ENCODE results near the gene PRKCA.

The PRKCA gene

GRCh38 chr17:66783656-66784381 is 481.4 kb downstream of the PRKCA start:
- Histone ChIP-seq H4K20me1 (ENCODE audit: control insufficient read depth, insufficient read depth, low read depth, low read length) (no peaks in the 10 kb centered on the region), H3K4me1 (ENCODE audit: control insufficient read depth, low read length) (peaks cover 82% of the 10 kb centered on the region), H3K79me2 (ENCODE audit: control insufficient read depth, low read length) (no peaks in the 10 kb centered on the region), H3K27ac (ENCODE audit: low read depth, low read length) (no peak overlapping the region), H3K36me3 (ENCODE audit: control insufficient read depth, low read length) (peaks cover 4% of the 10 kb centered on the region), H3K4me2 (ENCODE audit: low read length) (no peak overlapping the region), H3F3A (ENCODE audit: control insufficient read depth, insufficient read depth) (peaks cover 10% of the 10 kb centered on the region), H3K9me3 (ENCODE audit: control insufficient read depth, insufficient read depth, low read length) (no peaks in the 10 kb centered on the region), H3K4me3 (ENCODE audit: low read length) (no peak overlapping the region), H3K27me3 (ENCODE audit: control insufficient read depth, low read length) (no peaks in the 10 kb centered on the region), H3K9me2 (replicated peaks; ENCODE audit: control insufficient read depth, low read length) (no peaks in the 10 kb centered on the region)
- TF ChIP-seq EZH2phosphoT487 (IDR thresholded peaks at IDR 0.05; ENCODE audit: borderline replicate concordance, low read length): no peak
- TF ChIP-seq, protein P1, sequence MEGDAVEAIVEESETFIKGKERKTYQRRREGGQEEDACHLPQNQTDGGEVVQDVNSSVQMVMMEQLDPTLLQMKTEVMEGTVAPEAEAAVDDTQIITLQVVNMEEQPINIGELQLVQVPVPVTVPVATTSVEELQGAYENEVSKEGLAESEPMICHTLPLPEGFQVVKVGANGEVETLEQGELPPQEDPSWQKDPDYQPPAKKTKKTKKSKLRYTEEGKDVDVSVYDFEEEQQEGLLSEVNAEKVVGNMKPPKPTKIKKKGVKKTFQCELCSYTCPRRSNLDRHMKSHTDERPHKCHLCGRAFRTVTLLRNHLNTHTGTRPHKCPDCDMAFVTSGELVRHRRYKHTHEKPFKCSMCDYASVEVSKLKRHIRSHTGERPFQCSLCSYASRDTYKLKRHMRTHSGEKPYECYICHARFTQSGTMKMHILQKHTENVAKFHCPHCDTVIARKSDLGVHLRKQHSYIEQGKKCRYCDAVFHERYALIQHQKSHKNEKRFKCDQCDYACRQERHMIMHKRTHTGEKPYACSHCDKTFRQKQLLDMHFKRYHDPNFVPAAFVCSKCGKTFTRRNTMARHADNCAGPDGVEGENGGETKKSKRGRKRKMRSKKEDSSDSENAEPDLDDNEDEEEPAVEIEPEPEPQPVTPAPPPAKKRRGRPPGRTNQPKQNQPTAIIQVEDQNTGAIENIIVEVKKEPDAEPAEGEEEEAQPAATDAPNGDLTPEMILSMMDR (IDR thresholded peaks at IDR 0.05; ENCODE audit: low read depth, low read length, poor library complexity, severe bottlenecking): no peak

DNA sequence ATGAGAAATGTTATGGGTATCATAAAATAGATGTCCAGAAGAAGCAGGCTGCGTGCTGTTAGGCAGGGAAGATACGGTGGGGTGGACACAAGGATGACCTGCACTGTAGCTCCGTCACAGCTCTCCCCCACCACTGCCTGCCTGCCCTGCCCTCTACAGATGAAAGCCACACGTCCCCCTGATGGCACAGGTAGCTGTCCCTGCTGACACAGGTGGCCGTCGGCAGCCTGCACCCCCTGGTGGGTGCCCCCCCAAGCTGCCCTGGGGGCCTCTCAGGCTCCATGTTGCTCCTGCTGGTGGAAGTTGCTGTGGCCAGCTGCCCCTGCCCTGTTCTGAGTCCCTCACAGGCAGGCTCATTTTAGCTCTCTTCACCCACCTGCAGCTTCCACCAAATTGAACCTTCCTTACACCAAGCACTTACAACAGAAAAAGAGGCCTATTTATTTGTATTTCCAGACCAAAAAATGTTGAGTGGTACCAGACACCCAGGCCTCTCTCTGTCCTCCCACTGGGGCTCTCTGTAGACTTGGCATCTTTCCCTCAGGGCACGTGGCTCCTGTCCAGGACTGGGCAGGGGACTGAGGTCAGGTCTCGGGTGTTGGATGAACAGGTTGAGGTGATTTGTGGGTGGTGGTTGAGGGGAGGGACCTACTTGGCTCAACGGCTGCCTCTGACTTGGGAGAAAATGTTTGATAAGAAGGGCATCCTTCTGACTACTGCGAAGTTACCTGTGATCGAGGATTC is 482.4 kb downstream of the PRKCA start:
- H3K9me2 ChIP-seq (replicated peaks; ENCODE audit: control insufficient read depth, low read length): no peaks in the 10 kb centered on the region
- H3K36me3 ChIP-seq (ENCODE audit: control insufficient read depth, low read length): peaks cover 7% of the 10 kb centered on the region
- no peaks in the 10 kb centered on the region for H4K20me1 ChIP-seq (ENCODE audit: control insufficient read depth, insufficient read depth, low read depth, low read length)
- no peaks in the 10 kb centered on the region for H3K27me3 ChIP-seq (ENCODE audit: control insufficient read depth, low read length)
- peak overlapping the region; percentile 61 for H3K4me2 ChIP-seq (ENCODE audit: low read length)
- TF ChIP-seq, protein P1 (IDR thresholded peaks at IDR 0.05; ENCODE audit: low read depth, low read length, poor library complexity, severe bottlenecking): no peak
- TF ChIP-seq EZH2phosphoT487 (IDR thresholded peaks at IDR 0.05; ENCODE audit: borderline replicate concordance, low read length): no peak
- H3K4me3 ChIP-seq (ENCODE audit: low read length): no peak overlapping the region
- H3K27ac ChIP-seq (ENCODE audit: low read depth, low read length): peak overlapping the region; percentile 67
- no peaks in the 10 kb centered on the region for H3K79me2 ChIP-seq (ENCODE audit: control insufficient read depth, low read length)
- peaks cover 11% of the 10 kb centered on the region for H3F3A ChIP-seq (ENCODE audit: control insufficient read depth, insufficient read depth)
- peaks cover 82% of the 10 kb centered on the region for H3K4me1 ChIP-seq (ENCODE audit: control insufficient read depth, low read length)
- H3K9me3 ChIP-seq (ENCODE audit: control insufficient read depth, insufficient read depth, low read length): no peaks in the 10 kb centered on the region

- TF ChIP-seq, protein P1 (IDR thresholded peaks at IDR 0.05; ENCODE audit: low read depth, low read length, poor library complexity, severe bottlenecking): no peak
- TF ChIP-seq EZH2phosphoT487 (IDR thresholded peaks at IDR 0.05; ENCODE audit: borderline replicate concordance, low read length): no peak
- Histone ChIP-seq H4K20me1 (ENCODE audit: control insufficient read depth, insufficient read depth, low read depth, low read length) (no peaks in the 10 kb centered on the region), H3K9me2 (replicated peaks; ENCODE audit: control insufficient read depth, low read length) (no peaks in the 10 kb centered on the region), H3K4me3 (ENCODE audit: low read length) (peak overlapping the region; percentile 36), H3K27ac (ENCODE audit: low read depth, low read length) (peak overlapping the region; percentile 67), H3F3A (ENCODE audit: control insufficient read depth, insufficient read depth) (peaks cover 19% of the 10 kb centered on the region), H3K27me3 (ENCODE audit: control insufficient read depth, low read length) (no peaks in the 10 kb centered on the region), H3K4me2 (ENCODE audit: low read length) (peak overlapping the region; percentile 61), H3K4me1 (ENCODE audit: control insufficient read depth, low read length) (peaks cover 82% of the 10 kb centered on the region), H3K9me3 (ENCODE audit: control insufficient read depth, insufficient read depth, low read length) (no peaks in the 10 kb centered on the region), H3K36me3 (ENCODE audit: control insufficient read depth, low read length) (peaks cover 7% of the 10 kb centered on the region), H3K79me2 (ENCODE audit: control insufficient read depth, low read length) (no peaks in the 10 kb centered on the region)
These were observed 483.7 kb downstream of the PRKCA start for GRCh38 chr17:66786107-66786506.

All from DOHH2 (cell line).